ENCODE results near the gene AKAP6. TPM values are rescaled to one million over a fixed set of nuclear protein-coding genes. Genes with fewer than 3 reads are reported as not detected.

AKAP6 gene
- total RNA-seq, 4 donors from 2014 or later, result 1.1 to 16.0 (median 6.0) TPM

DNA sequence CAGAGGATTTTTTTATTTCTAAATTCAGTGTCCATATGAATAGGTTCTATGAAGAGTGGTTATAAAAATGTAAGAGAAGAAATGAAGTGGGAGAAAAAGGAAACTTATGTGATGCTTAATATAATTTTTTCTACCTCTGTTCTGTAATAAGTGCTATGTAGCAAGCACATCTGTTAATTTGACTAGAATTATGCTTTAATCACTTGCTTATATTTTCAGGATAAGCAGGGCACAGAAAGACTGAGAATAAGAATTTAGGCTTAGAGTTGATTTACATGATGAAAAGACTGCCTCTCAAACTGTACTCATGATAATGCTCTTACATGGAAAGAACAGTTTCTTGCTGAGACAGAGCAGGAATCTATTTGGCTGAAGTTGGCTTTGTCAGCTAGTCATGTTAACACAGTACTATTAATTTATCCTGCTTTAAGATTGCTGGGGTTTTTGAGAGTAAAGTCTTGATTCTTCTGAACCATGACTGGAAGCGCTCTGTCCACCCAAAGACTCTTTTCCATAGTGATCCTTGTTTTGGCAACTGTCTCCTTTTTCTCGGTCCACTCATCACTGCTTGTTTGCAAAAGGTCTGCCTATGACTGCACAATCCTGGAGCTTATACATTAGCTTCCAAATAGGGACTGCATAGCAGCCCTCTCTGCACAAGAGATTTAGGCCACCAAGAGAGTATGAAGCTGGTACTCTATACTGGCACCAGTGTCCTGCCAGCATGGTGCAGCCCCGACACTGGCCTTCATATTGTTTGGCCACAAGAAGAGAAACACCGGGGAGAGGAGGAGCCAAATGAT, 98.8 kb downstream of the AKAP6 start:
- H3K9me3 ChIP-seq, result no peaks in the 10 kb centered on the region
- no peak for TF ChIP-seq POLR2A (IDR thresholded peaks at IDR 0.05)
- no peak for TF ChIP-seq CTCF (IDR thresholded peaks at IDR 0.05)
- intact Hi-C loops (cut with DNase I), result no loop called here
- DNase-seq, result no peak
- no peaks in the 10 kb centered on the region for H3K36me3 ChIP-seq
- 28 to 52% methylated on average over 4 of the region's 4 CpGs for WGBS, 2 donors
- peaks cover 0 to 46% (median 5%) of the 10 kb centered on the region in 3 donors for H3K4me1 ChIP-seq
- H3K27me3 ChIP-seq, result no peaks in the 10 kb centered on the region
- H3K4me3 ChIP-seq, result peak overlapping the region in 1 of 4 donors; percentile 22
- H3K27ac ChIP-seq, result peak overlapping the region in 3 of 4 donors; percentile 34 to 45 (median 38)

GRCh38 chr14:32428875-32429274, 99.8 kb downstream of the AKAP6 start:
- peaks cover 0 to 49% (median 5%) of the 10 kb centered on the region in 3 donors for H3K4me1 ChIP-seq
- TF ChIP-seq CTCF (IDR thresholded peaks at IDR 0.05) (no peak), POLR2A (IDR thresholded peaks at IDR 0.05) (no peak)
- H3K27ac ChIP-seq, result peak overlapping the region in 2 of 4 donors; percentile 38 to 45
- no peaks in the 10 kb centered on the region for H3K36me3 ChIP-seq
- no peak for DNase-seq
- H3K9me3 ChIP-seq, result no peaks in the 10 kb centered on the region
- no peak overlapping the region for H3K4me3 ChIP-seq
- no peaks in the 10 kb centered on the region for H3K27me3 ChIP-seq
- 47 to 51% methylated on average over 4 of the region's 4 CpGs for WGBS, 2 donors
- intact Hi-C loops (cut with DNase I), result no loop called here

DNA sequence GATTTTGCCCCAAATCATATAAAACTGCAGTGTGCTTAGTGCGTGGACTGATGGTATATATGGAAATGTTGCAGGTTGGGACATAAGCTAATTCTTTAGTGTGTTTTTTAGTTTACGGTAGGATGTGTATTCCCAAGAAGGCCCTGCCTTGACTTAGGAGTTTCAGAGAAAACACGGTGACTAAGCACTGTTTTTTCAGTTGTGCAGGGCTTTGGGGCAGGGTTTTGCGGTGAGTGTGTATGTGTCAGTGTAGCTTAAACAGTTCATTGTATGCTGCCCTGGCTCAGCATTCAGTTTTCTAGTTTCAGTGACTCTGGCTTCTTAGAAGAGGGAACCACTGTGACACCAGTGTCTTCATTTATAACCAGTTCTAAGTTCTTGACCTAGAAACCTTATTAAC, 101.2 kb downstream of the AKAP6 start:
- intact Hi-C loops (cut with DNase I), result no loop called here

DNA sequence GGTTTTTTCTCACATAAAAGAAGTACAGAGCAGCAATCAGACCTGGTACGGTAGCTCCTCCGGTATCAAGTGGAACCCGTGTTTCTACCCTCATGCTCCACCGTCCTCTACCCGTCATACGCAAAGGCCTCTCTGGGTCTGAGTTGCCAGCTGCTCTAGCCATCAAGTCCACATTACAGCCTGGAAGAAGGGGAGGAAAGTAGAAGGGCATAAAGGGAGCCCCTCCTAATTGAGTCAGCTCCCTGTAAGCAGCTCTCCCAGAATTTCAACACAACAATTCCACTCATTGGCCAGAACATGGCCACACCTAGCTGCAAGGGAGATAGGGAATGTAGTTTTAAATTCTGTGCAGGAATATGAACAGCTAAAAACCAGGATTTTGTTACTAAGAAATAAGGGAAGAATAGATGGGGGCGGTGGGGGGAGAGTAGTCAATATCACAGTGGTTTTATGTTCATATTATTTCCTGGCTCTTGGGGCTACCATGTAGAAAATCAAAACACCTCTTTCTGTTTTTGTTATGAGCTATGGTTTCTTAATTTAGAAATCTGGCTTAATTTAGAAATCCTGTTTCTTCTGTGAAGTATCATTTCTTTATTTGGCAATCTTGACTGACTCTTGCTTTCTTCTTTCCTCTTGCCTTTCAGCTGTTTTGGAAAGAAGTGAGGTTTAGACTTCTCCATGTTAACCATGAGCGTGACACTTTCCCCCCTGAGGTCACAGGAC, 103.9 kb downstream of the AKAP6 start:
- Histone ChIP-seq H3K27ac (peak overlapping the region; percentile 11 to 73 (median 60)), H3K4me1 (peaks cover 0 to 47% (median 5%) of the 10 kb centered on the region in 3 donors), H3K9me3 (no peaks in the 10 kb centered on the region), H3K27me3 (no peaks in the 10 kb centered on the region), H3K36me3 (no peaks in the 10 kb centered on the region), H3K4me3 (peak overlapping the region in 3 of 4 donors; percentile 9 to 46 (median 19))
- WGBS, 2 donors, result 76 to 80% methylated on average over 7 to 8 of the region's 8 CpGs
- DNase-seq, result no peak
- intact Hi-C loops (cut with DNase I), result no loop called here
- TF ChIP-seq CTCF (IDR thresholded peaks at IDR 0.05), result no peak
- peak in 1 of 4 donors; percentile 23 for TF ChIP-seq POLR2A (IDR thresholded peaks at IDR 0.05)

More for the DNA sequence above, 101.2 kb downstream of the AKAP6 start:
- H3K4me1 ChIP-seq, result peaks cover 0 to 49% (median 5%) of the 10 kb centered on the region in 3 donors
- no peaks in the 10 kb centered on the region for H3K9me3 ChIP-seq
- H3K27ac ChIP-seq, result peak overlapping the region in 3 of 4 donors; percentile 40 to 73 (median 44)
- WGBS, 2 donors, result 50 to 67% methylated on average over 4 of the region's 4 CpGs
- H3K27me3 ChIP-seq, result no peaks in the 10 kb centered on the region
- no peaks in the 10 kb centered on the region for H3K36me3 ChIP-seq
- H3K4me3 ChIP-seq, result no peak overlapping the region
- TF ChIP-seq CTCF (IDR thresholded peaks at IDR 0.05) (no peak), POLR2A (IDR thresholded peaks at IDR 0.05) (no peak)
- no peak for DNase-seq

GRCh38 chr14:32434180-32434579, 105.1 kb downstream of the AKAP6 start:
- intact Hi-C loops (cut with DNase I), result no loop called here
- DNase-seq, result no peak
- peak overlapping the region in 3 of 4 donors; percentile 9 to 46 (median 19) for H3K4me3 ChIP-seq
- H3K27ac ChIP-seq, result peak overlapping the region in 3 of 4 donors; percentile 31 to 73 (median 58)
- H3K27me3 ChIP-seq, result no peaks in the 10 kb centered on the region
- no peaks in the 10 kb centered on the region for H3K36me3 ChIP-seq
- TF ChIP-seq POLR2A (IDR thresholded peaks at IDR 0.05) (no peak), CTCF (IDR thresholded peaks at IDR 0.05) (no peak)
- WGBS, 2 donors, result 47 to 78% methylated on average over 2 of the region's 2 CpGs
- H3K9me3 ChIP-seq, result no peaks in the 10 kb centered on the region
- H3K4me1 ChIP-seq, result peaks cover 0 to 47% (median 5%) of the 10 kb centered on the region in 3 donors
